Hepatic stellate cell (primary cell): ENCODE results near the gene SERINC5.

Experiments used
- DNase-seq: peaks from one replicate; pipeline ENCODE4 v3.0.0; 2011; ENCODE audit warnings: low spot score

Gene SERINC5

GRCh38 chr5:80067016-80067415 is 188.8 kb downstream of the SERINC5 start:
- DNase-seq = no peak

DNA sequence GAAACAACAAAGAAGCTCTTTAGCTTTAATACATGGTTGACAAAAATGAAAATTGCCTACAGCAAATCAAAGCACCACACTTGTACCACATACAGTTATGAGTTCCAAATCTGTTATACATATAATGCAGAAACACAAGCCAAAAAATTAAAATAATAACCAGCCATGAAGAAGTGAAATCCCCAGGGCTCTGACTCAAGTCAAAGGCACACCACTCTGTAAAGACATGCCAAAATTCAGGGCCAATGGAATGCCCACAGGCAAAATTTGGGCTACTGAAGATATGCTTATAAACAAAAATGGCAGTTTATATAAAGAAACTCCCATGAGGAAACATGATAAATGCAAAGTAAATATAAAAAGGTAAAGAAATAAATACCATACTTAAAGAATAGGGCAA is 191.7 kb downstream of the SERINC5 start:
- no peak for DNase-seq
